LNCAP (cell line): ENCODE data around the gene PARD3B.

Experiments used
- TF ChIP-seq, protein P1 (sequence below): fragments of 450-650 bp; IDR thresholded peaks from 2 replicates; pipeline ENCODE4 v1.5.1; 2017; ENCODE audit warnings: mild to moderate bottlenecking

Gene PARD3B

GRCh38 chr2:204827701-204828590 is 282.7 kb downstream of the PARD3B start:
- TF ChIP-seq, protein P1, sequence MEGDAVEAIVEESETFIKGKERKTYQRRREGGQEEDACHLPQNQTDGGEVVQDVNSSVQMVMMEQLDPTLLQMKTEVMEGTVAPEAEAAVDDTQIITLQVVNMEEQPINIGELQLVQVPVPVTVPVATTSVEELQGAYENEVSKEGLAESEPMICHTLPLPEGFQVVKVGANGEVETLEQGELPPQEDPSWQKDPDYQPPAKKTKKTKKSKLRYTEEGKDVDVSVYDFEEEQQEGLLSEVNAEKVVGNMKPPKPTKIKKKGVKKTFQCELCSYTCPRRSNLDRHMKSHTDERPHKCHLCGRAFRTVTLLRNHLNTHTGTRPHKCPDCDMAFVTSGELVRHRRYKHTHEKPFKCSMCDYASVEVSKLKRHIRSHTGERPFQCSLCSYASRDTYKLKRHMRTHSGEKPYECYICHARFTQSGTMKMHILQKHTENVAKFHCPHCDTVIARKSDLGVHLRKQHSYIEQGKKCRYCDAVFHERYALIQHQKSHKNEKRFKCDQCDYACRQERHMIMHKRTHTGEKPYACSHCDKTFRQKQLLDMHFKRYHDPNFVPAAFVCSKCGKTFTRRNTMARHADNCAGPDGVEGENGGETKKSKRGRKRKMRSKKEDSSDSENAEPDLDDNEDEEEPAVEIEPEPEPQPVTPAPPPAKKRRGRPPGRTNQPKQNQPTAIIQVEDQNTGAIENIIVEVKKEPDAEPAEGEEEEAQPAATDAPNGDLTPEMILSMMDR = no peak

- TF ChIP-seq, protein P1 = no peak
These were observed 289.6 kb downstream of the PARD3B start for GRCh38 chr2:204834716-204835384.

GRCh38 chr2:204835786-204836185 is 290.5 kb downstream of the PARD3B start:
- TF ChIP-seq, protein P1 = no peak

DNA sequence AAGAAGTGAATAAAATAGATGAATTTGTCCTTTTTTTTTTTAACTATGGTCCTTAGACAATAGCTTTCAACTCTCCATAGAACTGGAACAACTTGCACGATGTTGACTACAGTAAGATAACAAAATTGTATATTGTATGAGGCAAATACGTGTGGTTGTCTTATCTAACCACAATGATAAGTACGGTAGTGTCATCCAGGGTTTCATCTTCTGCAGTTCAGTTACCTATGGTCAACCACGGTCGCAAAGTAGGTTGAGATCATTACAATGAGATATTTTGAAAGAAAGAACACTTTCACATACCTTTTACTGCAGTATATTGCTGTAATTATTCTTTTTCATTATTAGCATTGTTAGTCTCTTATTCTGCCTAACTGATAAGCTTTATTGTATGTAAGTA is 295.2 kb downstream of the PARD3B start:
- TF ChIP-seq, protein P1 = no peak

- TF ChIP-seq, protein P1 = no peak
These were observed 296.8 kb downstream of the PARD3B start for GRCh38 chr2:204842068-204842467.

- TF ChIP-seq, protein P1 = no peak
These were observed 297.6 kb downstream of the PARD3B start for GRCh38 chr2:204842661-204843485.

- TF ChIP-seq, protein P1 = no peak
These were observed 301.2 kb downstream of the PARD3B start for GRCh38 chr2:204846471-204846870.
